Retina (tissue), 1 donor: Measurements from ENCODE around the gene OR2D3.
"Not testable (repeated sequence)": the region's sequence is repeated elsewhere in the genome, so short reads cannot be mapped to it uniquely, and the experiment has no call there.

ENCODE experiments used
- DNase-seq: peaks from one replicate; pipeline ENCODE4 v3.0.0-alpha.2; 2016

OR2D3 gene

DNA sequence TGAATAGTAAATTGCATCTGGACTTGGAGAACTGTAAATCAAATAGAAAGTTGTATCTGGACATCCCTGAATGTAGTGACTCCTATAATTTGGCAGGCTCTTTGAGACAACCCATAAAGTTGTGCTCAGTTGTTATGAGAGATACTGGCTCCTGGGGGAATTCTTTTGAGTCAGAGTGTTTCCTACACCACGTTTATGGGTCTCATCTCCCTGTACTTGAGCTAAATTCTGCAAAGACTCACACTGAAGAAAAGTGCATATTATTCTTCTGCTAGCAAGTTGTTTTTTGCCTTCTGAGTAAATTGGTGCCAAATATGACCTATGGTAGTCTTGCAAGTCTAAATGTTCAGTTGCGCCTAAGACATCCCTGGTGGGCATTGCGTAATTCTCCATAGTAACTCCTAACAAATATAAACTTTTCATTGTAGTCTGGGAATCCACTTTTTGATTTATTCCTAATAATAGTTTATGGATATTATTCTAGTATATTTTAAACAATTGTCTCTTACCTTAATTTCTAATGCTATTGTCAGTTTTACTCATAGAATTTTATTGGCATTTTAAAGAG lies 10.4 kb downstream of the OR2D3 start:
- no peak for DNase-seq

GRCh38 chr11:6932145-6932544 lies 11.3 kb downstream of the OR2D3 start:
- DNase-seq = no peak

DNA sequence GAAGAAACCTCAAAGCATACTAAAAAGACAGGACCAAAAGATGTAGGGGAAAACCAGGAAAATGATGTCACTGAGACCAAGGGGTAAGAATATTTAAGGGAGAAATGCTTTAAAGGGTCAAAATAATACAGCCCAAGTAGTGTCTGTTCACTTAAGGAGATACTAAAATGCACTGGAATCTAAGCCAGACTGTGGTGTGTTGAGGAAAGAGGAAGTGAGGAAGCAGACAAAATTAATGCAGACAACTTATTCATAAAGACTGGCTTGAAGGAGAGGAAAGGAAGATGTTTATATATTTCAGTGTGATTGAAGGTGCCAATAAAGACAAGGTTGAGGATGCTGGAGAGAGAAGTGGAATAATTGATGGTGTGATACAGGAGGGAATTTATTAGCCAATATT lies 21.2 kb downstream of the OR2D3 start:
- DNase-seq = no peak

DNA sequence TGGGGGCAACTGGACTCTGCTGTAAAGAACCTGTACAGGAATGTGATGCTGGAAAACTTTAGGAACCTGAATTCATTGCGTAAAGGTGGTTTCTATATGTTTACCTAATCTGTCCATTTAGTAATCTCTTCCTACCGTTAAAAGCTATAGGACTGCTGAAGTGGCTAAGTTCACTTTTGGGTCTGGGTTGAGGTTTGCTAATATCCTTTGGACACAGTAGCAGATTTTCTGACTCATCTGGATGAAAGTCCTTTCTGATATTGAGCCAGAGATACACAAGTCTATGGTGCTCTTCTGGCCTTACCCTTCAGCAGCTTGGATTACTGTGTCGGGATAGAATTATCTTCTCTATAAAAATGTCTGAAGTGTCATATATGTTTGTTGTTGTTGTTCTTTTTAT lies 22.3 kb downstream of the OR2D3 start:
- no peak for DNase-seq

DNA sequence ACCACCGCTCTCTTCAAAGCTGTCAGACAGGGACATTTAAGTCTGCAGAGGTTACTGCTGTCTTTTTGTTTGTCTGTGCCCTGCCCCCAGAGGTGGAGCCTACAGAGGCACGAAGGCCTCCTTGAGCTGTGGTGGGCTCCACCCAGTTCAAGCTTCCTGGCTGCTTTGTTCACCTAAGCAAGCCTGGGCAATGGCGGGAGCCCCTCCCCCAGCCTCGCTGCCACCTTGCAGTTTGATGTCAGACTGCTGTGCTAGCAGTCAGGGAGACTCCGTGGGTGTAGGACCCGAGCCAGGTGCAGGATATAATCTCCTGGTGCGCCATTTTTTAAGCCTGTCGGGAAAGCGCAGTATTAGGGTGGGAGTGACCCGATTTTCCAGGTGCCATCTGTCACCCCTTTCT lies 33.4 kb downstream of the OR2D3 start:
- not testable (repeated sequence) for DNase-seq

DNA sequence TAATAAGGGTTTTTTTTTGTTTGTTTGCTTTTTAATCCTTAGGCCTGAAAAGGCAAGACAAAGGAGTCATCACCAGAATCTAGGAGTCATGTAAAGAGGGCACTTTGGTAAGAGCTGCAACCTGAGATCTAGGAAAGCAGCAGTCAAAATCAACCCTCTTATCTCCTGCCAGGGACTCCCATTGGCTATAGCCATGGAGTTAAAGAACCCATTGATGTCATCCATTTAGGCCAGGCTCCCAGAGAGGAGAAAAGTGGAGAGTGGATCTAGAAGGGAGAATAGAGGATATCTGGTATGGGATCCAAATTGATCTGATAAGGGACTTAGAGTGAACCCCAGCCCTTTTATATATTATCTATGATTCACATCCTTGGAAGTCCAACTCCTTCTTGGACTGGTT lies 41.3 kb downstream of the OR2D3 start:
- no peak for DNase-seq

- no peak for DNase-seq
These were observed 41.9 kb downstream of the OR2D3 start for GRCh38 chr11:6962673-6963072.

- no peak for DNase-seq
These were observed 48.0 kb downstream of the OR2D3 start for GRCh38 chr11:6968816-6969215.

- DNase-seq = not testable (repeated sequence)
These were observed 49.1 kb downstream of the OR2D3 start for GRCh38 chr11:6969854-6970253.
